ENCODE measurements around the gene SLC24A4.

SLC24A4 gene

GRCh38 chr14:92502541-92503286, 179.7 kb downstream of the SLC24A4 start:
- DNase-seq (ENCODE audit: low spot score): no peak

DNA sequence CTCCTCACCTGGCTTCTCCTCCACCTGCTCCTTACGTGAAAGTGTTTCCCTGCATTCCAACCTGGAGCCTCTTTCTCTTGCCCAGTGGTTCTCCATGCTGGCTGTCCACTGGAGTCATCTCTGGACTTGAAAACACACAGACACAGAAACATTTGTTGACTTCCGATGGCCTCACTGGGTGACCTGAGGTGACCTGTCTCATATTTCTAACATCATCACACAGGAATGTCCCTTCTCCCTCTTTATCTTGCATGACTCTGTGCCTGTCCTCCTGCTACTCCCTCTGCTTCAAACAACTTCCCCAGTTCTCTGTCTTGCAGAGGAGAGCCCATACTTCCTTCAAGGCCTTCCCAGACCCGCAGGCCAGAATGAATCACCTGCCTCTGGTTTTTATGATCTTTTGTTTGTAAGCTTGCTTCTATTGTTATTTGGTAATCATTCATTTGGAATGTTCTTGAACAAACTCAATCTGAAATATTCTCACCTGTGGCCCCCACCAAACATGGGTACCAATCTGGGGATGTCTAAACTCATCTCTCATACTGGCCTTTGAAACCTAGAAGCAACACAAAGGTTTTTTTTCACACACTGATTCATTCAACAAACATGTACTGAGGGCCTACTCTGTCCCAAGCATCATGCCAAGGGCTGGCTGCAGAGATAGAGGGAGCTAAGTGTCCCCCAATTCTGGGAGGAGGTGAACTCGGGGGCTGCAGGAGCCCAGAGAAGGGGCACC, 181.0 kb downstream of the SLC24A4 start:
- no peak for DNase-seq (ENCODE audit: low spot score)

DNA sequence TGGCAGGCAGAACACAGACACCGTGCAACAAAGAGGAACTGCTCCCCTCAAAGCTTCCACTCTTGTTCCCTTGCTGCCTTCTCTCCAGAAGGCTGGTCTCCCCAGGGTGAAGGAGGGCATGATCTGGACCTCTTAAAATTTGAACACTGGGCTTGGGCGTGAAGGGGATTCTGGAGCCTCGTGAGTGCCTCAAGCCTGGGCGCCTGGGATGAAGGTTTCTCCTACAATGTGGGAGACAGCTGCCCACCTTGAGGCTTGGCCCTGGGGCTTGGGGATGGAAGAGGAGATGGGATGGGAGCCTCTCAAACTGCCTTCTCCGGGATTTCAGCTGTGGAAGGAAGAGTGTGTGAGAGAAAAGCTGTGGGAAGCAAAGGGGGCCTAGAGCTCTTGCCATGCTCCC, 182.9 kb downstream of the SLC24A4 start:
- no peak for DNase-seq (ENCODE audit: low spot score)

DNA sequence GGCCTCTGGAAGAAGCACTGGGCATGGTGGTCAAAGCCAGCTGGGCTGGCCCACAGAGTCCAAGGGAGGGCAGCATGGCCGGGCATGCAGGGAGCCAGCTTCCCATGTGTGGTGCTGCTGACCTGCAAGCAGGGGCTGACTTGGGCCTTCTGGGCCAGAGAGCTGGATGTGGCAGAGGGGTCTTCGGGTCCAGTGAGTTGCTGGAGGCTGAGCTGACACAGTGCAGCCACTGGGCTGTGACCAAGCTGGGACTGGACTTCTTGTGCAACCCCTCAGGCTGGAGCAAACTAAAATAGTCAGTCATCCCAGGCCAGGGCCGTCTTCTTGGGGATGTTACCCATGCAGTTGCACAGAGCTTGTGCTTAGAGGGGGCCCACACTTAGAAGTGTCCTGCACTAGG, 183.3 kb downstream of the SLC24A4 start:
- no peak for DNase-seq (ENCODE audit: low spot score)

- peak; percentile 25 for DNase-seq (ENCODE audit: low spot score)
These were observed 184.3 kb downstream of the SLC24A4 start for GRCh38 chr14:92507174-92507768.

DNA sequence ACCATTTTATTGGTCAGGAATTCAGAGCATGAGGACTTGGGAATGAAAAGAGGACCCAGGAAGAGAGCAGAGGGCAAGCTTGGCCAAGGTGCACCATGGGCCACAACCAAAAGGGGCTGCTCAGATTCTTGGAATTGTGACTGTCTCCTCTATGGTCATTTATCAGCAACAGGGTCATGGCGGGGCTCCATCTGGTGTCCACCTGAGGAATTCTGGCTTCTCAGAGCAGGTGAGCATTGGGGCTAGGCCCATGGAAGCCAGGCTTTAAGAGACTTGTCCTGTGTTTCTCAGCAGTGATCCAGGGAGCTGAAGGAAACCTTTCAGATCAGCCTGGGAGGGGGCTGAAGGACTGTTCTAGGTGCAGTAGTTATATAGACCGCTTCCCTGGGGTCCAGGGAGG, 188.0 kb downstream of the SLC24A4 start:
- no peak for DNase-seq (ENCODE audit: low spot score)

DNA sequence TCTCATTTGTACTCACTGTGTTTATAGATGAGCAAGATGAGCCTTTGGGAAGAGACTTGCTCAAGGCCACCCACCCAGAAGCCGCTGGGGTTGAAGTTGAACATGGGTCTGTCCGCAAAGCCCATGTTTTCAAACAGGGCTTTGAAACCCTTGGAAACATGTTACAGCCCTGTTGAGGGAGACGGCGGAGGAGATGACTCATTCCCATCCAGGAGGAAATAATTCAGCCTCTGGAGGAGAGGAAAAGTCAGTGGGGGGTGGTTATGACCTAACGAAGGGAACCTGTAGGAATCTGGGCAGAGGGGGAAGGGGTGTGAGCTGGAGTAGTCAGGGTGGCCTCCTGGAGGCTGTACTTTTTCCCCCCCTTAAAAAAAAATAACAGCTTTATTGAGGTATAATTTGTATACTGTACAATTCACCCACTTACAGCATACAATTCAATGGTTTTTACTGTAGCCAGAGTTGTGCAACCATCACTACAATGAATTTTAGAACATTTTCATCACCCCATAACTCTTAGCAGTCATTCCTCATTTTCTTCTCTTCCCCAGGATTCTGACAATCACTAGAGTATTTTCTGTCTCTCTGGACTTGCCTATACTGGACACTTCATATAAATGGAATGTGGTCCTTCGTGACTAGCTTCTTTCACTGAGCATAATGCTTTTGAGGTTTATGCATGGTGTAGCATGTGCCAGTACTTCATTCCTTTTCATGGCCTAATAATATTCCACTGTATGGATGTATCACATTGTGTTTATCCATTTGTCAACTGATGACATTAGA, 188.7 kb downstream of the SLC24A4 start:
- DNase-seq (ENCODE audit: low spot score): no peak

DNA sequence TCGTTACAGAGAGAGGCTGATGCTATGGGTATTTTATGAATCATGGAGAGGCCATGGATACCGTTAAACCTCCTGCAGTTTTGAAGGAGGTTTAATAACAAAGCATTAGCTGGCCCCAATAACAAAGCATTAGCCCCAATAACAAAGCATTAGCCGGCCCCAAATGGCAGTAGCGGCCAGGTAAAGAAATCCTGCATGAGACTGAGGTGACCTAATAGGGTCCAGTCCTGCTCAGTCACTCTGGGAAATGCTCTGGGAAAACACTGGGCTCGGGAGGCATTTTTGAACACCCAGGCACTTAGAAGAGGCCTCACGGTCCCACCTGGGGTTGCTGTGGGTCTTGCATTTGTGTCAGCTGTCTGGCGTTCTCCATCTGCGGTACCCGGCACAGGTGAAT, 189.8 kb downstream of the SLC24A4 start:
- DNase-seq (ENCODE audit: low spot score): no peak

GRCh38 chr14:92513204-92513965, 190.4 kb downstream of the SLC24A4 start, which contains the start of gene RIN3:
Gene RIN3, plus strand, starts transcription at chr14:92513781. Its CDS starts 152 bp downstream, at chr14:92513933.
- DNase-seq (ENCODE audit: low spot score): peak; percentile 38

DNA sequence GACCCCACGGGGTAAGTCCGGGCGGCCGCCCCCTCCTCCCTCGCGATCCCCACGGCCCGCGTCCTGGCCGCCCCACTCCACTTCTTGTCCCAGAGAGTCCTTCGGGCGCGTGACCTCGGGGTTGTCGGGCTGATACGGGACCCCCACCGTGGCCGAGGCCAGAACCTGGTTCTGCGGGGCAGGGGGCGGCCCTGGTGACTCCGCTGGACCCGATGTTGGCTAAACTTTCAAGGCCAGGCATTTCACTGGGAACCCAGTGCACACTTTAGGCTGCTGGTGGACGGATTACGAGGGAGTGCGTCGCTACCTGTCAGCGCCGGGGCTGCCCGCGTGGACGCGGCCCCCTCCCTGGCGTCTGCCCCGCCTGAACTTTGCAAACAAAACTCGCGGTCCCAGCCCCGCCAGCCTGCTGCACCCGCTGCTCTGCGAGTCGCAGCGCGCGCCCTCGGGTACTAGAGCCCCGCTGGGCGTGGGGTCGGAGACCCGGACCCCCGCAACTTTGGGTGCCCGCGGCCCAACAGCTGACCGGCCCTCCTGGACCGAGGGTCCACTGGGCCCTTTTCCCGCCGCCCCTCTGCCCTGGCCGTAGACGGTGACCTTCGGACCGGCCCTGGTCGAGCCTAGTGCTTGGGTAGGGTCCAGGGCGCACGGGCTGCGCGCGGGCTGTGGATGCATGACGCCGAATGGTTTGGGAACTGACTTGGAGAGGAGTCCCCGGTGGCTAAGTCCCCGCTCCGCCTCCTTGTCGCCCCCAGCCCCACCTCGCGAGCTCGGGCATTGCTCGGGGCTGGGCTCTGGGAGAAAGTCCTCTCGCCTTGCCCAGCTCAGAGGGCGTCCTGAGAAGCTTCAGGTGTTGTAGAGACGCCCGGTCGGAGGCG, 191.2 kb downstream of the SLC24A4 start:
- peak; percentile 22 for DNase-seq (ENCODE audit: low spot score)

DNA sequence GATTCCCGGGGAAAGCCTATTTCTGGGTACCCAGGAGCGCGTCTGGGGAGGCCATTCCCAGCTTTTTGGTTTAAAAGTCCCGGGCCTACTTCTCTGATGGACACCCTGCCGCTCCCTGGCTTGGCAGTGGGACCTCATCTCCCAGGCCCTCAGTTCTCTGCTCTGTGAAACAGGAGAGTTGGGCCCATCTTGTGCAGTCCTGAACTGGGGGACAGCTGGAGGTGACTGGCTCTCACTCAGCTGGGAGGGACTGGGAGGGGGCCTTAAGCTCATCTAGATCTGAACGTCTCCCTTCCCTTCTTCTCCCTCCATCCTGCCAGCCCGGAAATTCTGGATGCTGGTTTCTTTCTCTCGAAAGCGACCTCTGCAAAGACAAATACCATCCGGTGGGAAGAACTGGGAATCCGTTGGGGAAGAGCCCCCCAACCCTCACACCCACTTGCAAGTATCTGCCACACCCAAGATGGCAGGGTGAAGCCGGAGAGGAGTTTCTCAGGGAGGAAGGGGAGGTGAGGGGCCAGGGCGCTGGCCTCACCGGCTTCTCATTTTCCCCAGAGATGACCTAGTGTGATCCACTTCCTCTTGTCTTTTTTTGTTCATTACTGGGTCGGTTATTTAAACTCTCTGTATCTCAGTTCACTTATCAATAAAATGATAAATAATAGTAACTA, 192.0 kb downstream of the SLC24A4 start:
- no peak for DNase-seq (ENCODE audit: low spot score)

- DNase-seq (ENCODE audit: low spot score): no peak
These were observed 192.8 kb downstream of the SLC24A4 start for GRCh38 chr14:92515546-92516343.

DNA sequence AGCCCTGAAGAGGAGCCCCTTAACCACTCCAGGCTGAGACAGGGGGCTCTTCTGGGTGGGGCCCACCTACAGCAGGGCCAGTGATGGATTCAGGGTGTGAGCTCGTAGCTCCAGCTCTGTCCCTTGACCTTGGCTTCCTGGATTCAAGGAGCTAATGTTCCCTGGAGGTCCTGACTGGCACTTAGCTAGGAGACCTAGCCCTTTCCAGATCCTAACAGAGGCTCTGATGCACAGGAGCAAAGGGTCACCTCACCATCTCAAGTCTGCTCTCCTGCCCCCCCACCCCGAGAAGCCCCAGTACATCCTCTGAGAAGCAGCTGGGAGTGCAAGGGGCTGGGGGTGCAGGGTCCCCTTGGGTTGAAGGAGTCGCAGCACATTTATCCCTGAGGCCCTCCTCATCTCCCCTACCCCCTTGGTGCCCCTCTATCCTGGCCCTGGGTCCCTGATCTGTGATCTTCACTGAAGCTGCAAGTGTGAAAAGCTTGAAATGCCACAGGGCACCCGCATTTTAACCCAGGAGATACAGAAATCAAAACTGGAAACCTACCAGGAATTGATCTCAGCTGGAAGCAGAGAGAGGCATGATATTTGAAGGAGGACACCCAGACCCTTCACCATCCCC, 193.5 kb downstream of the SLC24A4 start:
- no peak for DNase-seq (ENCODE audit: low spot score)

DNA sequence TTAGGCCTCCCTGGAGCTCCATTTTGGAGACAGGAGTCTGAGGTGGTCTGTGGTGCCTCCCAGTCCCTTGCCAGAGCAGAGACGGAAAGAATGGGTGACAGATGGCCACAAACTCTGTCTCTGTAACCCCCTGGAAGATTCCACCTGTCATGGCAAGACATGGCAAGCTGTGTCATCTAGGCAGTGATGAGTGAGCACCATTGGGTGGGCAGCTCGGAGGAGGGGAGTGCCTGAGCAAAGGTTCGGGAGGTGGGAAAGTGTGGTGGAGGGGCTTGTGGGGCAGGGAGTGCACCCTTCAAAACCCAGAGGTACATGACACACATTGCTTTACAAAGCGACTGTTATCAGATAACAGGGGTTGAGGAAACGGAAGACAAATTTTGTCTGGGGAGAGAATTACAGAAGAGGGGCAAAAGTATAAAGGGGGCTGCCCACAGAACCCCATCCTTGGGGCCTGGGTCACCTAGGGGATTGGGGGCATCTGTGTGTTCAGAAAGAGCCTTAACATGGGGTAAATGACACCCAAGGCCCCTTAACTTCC, 194.1 kb downstream of the SLC24A4 start:
- DNase-seq (ENCODE audit: low spot score): no peak

GRCh38 chr14:92517761-92518160, 194.8 kb downstream of the SLC24A4 start:
- no peak for DNase-seq (ENCODE audit: low spot score)

DNA sequence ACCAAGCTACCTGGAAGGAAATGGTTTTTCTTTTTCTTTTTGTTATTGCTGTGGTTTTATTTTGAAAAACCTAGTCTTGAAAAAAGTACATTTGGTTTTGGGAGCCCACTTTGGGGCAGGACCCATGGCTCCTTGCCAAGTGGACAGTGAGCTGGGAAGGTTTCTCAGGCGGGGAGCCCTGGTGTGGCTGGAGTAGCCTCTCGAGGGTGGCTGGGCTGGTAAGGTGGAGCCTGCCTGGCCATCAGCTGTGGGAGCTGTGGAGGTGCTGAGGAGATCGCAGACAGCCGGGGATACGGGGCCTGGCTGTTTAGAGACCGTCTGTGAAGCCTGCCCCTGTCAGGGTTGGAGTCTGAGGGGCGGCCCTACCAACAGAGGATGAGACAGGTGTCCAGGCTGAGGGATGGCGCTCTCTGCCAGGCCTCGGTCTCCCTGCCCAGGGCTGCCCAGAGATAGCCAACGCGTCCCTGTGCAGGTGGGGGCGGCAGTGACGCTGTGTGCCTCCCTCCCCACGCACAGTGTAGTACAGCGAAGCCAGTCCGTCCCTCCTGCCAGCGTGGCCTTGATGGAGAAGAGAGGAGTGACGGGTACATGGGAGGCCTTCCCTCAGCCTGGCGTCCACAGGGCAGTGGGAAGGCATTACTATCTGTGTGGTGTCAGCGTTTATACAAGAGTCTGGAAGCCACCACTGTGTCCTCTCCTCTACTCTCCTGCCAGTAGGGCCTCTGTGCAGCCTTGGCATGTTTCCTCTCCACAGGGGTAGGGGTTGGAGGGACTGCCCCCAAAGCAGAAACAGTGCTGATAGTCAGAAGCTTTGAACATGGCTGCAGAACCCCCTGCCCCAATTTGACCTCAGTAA, 196.5 kb downstream of the SLC24A4 start:
- DNase-seq (ENCODE audit: low spot score): no peak

All from germinal center (tissue), 1 donor.